Panc1 (cell line): ENCODE data around the gene VSIG1. TPM values are rescaled to one million over a fixed set of nuclear protein-coding genes. Genes with fewer than 3 reads are reported as not detected.

Experiments
- ATAC-seq: fragments of 200-7000 bp; cut with Tn5 transposase; 2 replicates; pipeline ENCODE4 v1.9.1; 2020; ENCODE audit warnings: mild to moderate bottlenecking, moderate library complexity
- BruUV-seq: library from RNA; stranded (reverse); fragments of 400-500 nt; replicated peaks from 2 replicates; lab custom pipeline; 2021; lab: Mats Ljungman, UMichigan
- CTCF ChIA-PET: fragments of 300-600 bp; sonication (Branson Sonifier 250); formaldehyde crosslinking; loops from one replicate; lab custom pipeline; 2022; ENCODE audit warnings: antibody characterized with exemption; lab: Charles Lee
- POLR2A ChIA-PET: fragments of 300-600 bp; sonication (Branson Sonifier 250); formaldehyde crosslinking; loops from one replicate; lab custom pipeline; 2022; ENCODE audit warnings: antibody characterized with exemption; lab: Charles Lee
- DNase-seq: peaks from one replicate; pipeline ENCODE4 v3.0.0-alpha.2; 2010; ENCODE audit warnings: low read depth, low spot score
- H3K27ac ChIP-seq: 2 replicates; pipeline ENCODE4 v1.5.1; 2011; ENCODE audit warnings: mild to moderate bottlenecking, low read length, inconsistent platforms
- H3K27me3 ChIP-seq: fragments of 200-500 bp; sonication (Bioruptor generic); 2 replicates; pipeline ENCODE4 v1.6.0; 2014; ENCODE audit warnings: low read length, inconsistent platforms; ENCODE audit not compliant: control insufficient read depth, insufficient read depth
- H3K36me3 ChIP-seq: fragments of 200-500 bp; sonication (Bioruptor generic); 2 replicates; pipeline ENCODE4 v1.5.1; 2014; ENCODE audit warnings: inconsistent platforms, mild to moderate bottlenecking, low read length, moderate library complexity; ENCODE audit not compliant: control insufficient read depth, insufficient read depth
- H3K4me1 ChIP-seq: 2 replicates; pipeline ENCODE4 v1.5.1; 2011; ENCODE audit warnings: inconsistent platforms, mild to moderate bottlenecking, low read length, moderate library complexity; ENCODE audit not compliant: control insufficient read depth, insufficient read depth
- H3K4me3 ChIP-seq, 2 experiments: 2 replicates each; pipeline ENCODE4 v1.5.1; 2011 to 2012; ENCODE audit warnings: low read depth in 2 of 2, low read length in 2 of 2, mild to moderate bottlenecking in 2 of 2, inconsistent platforms in 1 of 2, moderate library complexity in 1 of 2
- H3K9me3 ChIP-seq: fragments of 200-500 bp; sonication (Bioruptor generic); 2 replicates; pipeline ENCODE4 v1.5.1; 2014; ENCODE audit warnings: low read depth, mild to moderate bottlenecking, inconsistent platforms, low read length, moderate library complexity; ENCODE audit not compliant: control insufficient read depth, insufficient read depth
- CTCF ChIP-seq: fragments of 450-650 bp; IDR thresholded peaks from 2 replicates; pipeline ENCODE4 v1.5.1; 2017; ENCODE audit warnings: mild to moderate bottlenecking
- POLR2AphosphoS5 ChIP-seq: IDR thresholded peaks from 2 replicates; pipeline ENCODE4 v1.6.1; 2012; ENCODE audit warnings: mild to moderate bottlenecking, low read depth, low read length, moderate library complexity
- REST ChIP-seq, 2 experiments: IDR thresholded peaks; 2 replicates each; pipeline ENCODE4 v1.6.1; 2011 to 2012; ENCODE audit warnings: low read depth in 2 of 2, control low read depth in 1 of 2, low read length in 1 of 2, mild to moderate bottlenecking in 1 of 2, moderate library complexity in 1 of 2; ENCODE audit not compliant: insufficient read depth in 1 of 2
- SIN3A ChIP-seq: IDR thresholded peaks from 2 replicates; pipeline ENCODE4 v1.6.1; 2012; ENCODE audit warnings: low read depth, mild to moderate bottlenecking, low read length, moderate library complexity, borderline replicate concordance; ENCODE audit not compliant: insufficient read depth
- TCF7L2 ChIP-seq: IDR thresholded peaks from 2 replicates; pipeline ENCODE4 v1.6.1; 2011; ENCODE audit warnings: mild to moderate bottlenecking, low read depth, low read length, inconsistent platforms
- in situ Hi-C: cut with HindIII; loops from 2 replicates; pipeline ENCODE4 v1.10.0; 2016; ENCODE audit warnings: low sequenced_read_pairs, low pct_unique_long_range_greater_than_20kb
- intact Hi-C: fragments of 100-400 bp; cut with micrococcal nuclease; formaldehyde crosslinking; loops from one replicate; pipeline ENCODE4 v1.10.0; 2022; ENCODE audit not compliant: unreplicated experiment
- total RNA-seq: library from RNA; stranded (reverse); gene quantifications from one replicate; pipeline ENCODE4 v1.2.1, GENCODE V29; 2021; ENCODE audit not compliant: unreplicated experiment

The VSIG1 gene
- total RNA-seq, 1 experiment from 2014 or later, result not detected

GRCh38 chrX:108068121-108068520 lies 23.3 kb downstream of the VSIG1 start:
- DNase-seq, result no peak
- intact Hi-C loops, result no loop called here
- CTCF ChIA-PET, result interaction anchor here (0.6 kb wide), 1 partner anchor 87 kb away, joined by 3 read pairs; no protein-coding TSS in a partner anchor

GRCh38 chrX:108070891-108071290 lies 26.0 kb downstream of the VSIG1 start:
- peaks cover 5% of the 10 kb centered on the region for H3K4me1 ChIP-seq
- in situ Hi-C loops (no loop called here), intact Hi-C loops (loop anchor here (5.0 to 10.0 kb wide), 3 partner anchors 136 to 414 kb away; partner anchors contain the start of genes NCBP2L and TSC22D3)
- BruUV-seq, result no TSS peak
- ATAC-seq, result peak; percentile 73; the same call in 1 of the 2 replicates
- H3K9me3 ChIP-seq, result no peaks in the 10 kb centered on the region
- TF ChIP-seq POLR2AphosphoS5 (no peak), SIN3A (no peak), REST (IDR thresholded peaks at IDR 0.05; ENCODE audit: insufficient read depth in 1 of 2, low read depth in 2 of 2, low read length in 1 of 2) (no peak), TCF7L2 (no peak), CTCF (no peak)
- no peak for DNase-seq
- no peak overlapping the region for H3K27ac ChIP-seq
- no peaks in the 10 kb centered on the region for H3K27me3 ChIP-seq
- ChIA-PET POLR2A (no interaction called here), CTCF (interaction anchor here (0.6 kb wide), 1 partner anchor 1071 kb away, joined by 9 read pairs; no protein-coding TSS in a partner anchor)
- H3K4me3 ChIP-seq, result no peak overlapping the region
- H3K36me3 ChIP-seq, result no peaks in the 10 kb centered on the region

More at GRCh38 chrX:108068121-108068520, 23.3 kb downstream of the VSIG1 start:
- TF ChIP-seq CTCF (no peak), POLR2AphosphoS5 (no peak), TCF7L2 (no peak), SIN3A (no peak), REST (IDR thresholded peaks at IDR 0.05; ENCODE audit: insufficient read depth in 1 of 2, low read depth in 2 of 2, low read length in 1 of 2) (no peak)
- Histone ChIP-seq H3K27me3 (no peaks in the 10 kb centered on the region), H3K4me3 (no peak overlapping the region), H3K27ac (no peak overlapping the region), H3K9me3 (no peaks in the 10 kb centered on the region), H3K4me1 (peaks cover 5% of the 10 kb centered on the region), H3K36me3 (no peaks in the 10 kb centered on the region)
- ATAC-seq, result no peak
- no TSS peak for BruUV-seq
- POLR2A ChIA-PET, result no interaction called here
- in situ Hi-C loops, result no loop called here
